GM19438 (cell line): Measurements from ENCODE around the gene ADRA2C.

Experiments used
- ATAC-seq: cut with Tn5 transposase; IDR thresholded peaks from one replicate; pipeline ENCODE4 v1.9.1; 2021; ENCODE audit warnings: low read depth; ENCODE audit not compliant: unreplicated experiment

The ADRA2C gene

DNA sequence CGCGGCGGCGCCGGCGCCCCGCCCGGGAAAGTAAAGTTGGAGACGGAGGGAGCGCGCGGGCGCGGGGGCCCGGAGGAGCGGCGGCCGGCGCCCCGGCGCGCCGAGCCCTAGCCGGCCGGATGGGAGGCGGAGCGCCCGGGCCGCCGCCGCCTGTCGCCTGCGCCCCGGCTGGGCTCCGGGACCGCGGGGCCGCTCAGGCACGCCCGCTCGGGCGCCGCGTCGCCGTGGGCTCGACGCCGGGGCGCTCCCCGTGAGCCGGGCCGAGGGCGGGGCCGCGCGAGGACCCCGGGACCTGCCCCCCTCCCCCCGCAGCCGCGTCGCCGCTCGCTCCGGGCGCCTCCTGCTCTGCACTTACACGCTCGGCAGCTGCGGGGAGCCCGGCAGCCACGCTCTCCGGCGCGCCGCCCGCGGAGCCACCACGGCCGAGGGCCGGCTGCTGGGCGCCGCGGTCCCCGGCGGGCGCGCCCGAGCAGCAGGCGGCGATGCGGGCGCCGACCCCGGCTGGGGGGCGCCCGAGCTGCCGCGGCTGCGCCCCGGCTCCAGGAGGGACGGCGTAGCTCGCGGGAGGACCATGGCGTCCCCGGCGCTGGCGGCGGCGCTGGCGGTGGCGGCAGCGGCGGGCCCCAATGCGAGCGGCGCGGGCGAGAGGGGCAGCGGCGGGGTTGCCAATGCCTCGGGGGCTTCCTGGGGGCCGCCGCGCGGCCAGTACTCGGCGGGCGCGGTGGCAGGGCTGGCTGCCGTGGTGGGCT lies at the start of gene ADRA2C:
ADRA2C (plus strand) TSS at position 350 of the 749 bp plus-strand sequence; CDS start at position 572, 222 bp downstream.
- ATAC-seq, result no peak

GRCh38 chr4:3716631-3717235 lies 49.5 kb upstream of the ADRA2C start:
- no peak for ATAC-seq

DNA sequence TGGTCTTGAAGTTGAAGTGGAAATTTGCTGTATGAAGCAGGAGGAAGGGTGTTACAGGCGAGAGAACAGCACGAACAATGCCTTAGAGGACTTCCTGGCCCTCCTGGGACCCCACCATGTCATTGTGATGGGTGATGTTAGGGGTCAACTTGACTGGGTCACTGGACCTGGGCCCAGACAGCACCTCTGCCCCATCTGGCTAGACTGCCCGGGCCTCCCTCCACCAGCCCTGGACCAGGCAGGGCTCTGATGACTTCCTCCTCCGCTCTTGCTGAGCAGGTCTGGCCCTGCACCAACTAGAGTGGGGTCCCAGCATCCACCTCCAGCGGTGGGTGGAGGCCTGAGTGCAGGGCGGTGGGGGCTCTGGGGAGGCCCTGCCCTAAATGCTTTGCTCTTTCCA lies 48.9 kb upstream of the ADRA2C start:
- ATAC-seq, result no peak

DNA sequence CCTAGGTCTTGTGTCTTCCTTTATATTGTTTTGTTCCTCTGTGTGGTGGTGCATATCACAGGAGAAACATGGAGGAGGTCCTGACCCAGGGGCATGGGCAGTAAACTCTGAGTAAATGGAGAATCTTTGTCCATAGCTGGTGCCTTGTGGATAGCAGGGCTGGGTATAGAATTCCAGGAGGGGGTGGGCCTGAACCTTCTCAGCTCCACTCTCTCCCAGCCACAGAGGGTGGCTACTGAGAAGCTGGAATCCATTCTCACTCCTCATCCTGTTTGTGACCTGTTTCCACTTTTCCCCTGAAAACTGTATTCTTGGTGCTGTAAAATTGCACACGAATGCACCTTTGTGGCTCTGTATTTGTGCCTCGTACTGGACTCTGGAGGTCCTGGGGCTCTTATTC lies 47.7 kb upstream of the ADRA2C start:
- no peak for ATAC-seq

GRCh38 chr4:3719191-3719590 lies 47.0 kb upstream of the ADRA2C start:
- ATAC-seq, result no peak

DNA sequence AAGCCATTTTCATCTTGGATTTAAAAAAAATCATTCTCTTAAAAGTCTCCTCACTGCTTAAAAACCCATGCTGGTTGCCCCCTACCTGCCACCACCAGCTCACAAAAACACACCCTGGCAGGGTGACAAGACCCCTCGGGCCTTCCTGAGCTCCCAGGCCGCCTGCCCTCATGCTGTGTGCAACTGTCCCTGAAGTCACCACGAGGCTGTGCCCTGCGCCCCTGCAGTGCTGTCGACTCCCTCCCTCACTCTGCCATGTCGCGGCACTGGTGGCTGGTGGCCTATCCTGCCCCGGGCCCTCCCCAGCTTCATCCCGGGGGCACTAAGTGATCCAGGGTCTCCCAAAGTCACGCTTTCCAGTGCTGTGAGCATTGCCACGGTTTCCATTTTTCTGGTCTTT lies 46.3 kb upstream of the ADRA2C start:
- ATAC-seq, result no peak

- ATAC-seq, result no peak
Measured at GRCh38 chr4:3720466-3720865, 45.7 kb upstream of the ADRA2C start.

DNA sequence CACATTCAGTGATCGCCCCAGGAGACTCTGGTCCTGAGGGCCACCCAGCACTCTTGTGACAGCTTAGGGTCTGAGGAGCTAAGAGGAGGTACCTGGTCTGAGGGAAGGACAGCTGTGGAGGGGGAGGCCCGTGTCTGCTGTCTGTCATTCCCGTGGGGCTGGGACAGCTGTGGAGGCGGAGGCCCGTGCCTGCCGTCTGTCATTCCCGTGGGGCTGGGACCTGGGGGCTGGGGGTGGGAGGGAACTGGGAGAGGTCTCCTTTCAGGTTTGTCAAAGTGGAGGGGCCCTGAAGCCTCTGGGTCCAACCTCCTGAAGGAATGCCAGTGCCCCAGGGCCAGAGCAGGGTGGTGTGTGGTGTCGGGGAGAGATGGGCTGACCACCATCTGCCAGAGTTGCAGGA lies 45.0 kb upstream of the ADRA2C start:
- no peak for ATAC-seq

GRCh38 chr4:3721627-3722026 lies 44.6 kb upstream of the ADRA2C start:
- no peak for ATAC-seq

GRCh38 chr4:3722446-3723231 lies 43.5 kb upstream of the ADRA2C start:
- ATAC-seq, result no peak

DNA sequence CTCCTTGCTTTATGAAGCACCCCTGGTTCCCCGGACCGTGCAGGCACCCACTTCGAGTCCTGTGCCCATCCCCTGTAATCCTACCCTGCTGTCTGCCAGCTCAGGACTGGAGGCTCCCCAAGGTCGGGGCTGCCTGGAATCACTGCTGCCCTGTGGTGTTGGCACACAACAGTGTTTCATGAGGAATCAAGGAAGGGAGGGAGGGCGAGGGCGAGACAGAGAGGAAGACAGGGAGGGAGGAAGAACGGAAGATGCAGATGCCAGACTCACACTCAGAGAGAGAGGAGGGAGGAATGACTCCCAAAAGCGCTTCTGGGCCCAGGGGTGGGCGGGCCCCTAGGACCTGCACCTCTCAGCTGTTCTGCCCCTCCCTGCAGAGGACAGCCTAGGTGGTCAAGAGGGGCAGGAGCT lies 42.9 kb upstream of the ADRA2C start:
- no peak for ATAC-seq

- ATAC-seq, result no peak
Measured at GRCh38 chr4:3724319-3725231, 41.6 kb upstream of the ADRA2C start.

- ATAC-seq, result no peak
Measured at GRCh38 chr4:3725936-3726870, 40.0 kb upstream of the ADRA2C start.

DNA sequence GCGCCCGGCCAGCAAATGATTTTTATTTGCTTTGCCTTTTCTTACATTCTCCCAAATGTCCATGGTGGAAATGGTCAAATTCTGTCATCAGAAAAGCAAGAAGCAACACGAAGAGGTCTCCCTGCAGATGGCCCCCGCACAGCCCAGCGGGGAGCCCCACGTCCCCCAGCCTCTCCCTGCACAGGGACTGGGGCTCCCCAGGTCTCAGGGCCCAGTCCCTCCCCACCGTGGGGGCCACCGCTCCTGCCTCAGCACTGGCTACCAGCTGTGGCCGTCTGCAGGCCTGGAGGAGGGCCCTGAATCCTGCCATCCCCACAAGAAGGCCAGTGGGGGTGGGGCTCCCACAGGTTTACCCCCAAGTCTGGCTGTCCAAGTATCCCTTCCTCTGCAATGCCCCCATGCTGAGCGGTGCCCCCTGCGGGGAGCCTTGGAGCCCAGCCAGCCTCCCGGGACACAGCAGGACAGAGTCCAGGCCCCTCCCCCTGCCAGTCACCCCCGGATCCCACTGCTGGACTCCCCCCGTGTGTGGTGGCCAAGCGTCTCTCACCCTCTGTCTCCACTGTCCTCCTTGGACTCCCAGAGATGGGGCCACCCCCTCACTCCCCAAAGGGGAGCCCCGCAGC lies 38.2 kb upstream of the ADRA2C start:
- no peak for ATAC-seq

- ATAC-seq, result no peak
Measured at GRCh38 chr4:3729188-3729881, 36.9 kb upstream of the ADRA2C start.

DNA sequence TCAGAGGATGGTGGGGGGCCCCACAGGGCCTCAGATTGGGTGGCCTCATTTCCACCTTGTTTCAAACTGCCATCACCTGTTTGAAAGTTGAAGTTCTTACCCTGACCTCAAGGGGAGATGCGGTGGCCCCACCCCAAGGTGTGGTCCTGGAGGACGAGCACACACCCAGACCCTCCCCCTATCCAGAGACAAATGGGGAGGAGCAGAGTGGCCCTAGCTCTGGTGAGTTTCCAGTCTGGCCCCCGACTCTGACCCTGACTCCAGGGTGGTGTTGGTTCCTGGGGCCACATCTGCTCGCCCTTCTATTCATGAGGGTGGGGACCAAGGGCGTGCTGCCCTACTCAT lies 36.3 kb upstream of the ADRA2C start:
- no peak for ATAC-seq

DNA sequence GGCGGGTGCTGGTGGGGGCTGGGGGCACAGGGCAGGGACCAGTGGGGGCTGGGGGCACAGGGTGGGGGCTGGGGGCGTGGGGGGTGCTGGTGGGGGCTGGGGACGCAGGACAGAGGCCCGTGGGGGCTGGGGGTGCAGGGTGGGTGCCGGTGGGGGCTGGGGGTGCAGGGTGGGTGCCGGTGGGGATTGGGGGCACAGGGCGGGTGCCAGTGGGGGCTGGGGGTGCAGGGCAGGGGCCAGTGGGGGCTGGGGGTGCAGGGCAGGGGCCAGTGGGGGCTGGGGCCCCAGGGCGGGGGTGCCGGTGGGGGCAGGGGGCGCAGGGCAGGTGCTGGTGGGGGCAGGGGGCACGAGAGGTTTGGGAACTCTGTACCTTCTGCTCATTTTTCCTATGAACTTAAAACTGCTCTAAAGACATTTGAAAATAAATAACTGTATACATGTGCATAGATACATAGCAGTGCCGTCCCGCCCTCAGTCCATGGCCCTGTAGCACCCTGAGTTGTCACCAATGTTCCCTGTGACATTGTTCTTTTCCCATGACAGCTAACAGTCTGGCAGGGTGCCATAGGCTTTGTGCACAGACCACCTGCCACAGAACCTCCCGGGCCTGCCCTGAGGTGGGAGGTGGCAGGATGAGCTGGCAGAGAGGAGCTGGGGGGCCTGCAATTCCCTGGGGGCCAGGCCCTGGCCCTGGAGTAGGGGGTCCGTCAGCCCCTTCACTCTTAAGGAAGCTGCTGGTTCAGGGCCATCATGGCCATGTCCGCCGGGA lies 35.6 kb upstream of the ADRA2C start:
- no peak for ATAC-seq
